ENCODE data around the gene SLC16A7.

The SLC16A7 gene

GRCh38 chr12:59787610-59788009, 191.8 kb downstream of the SLC16A7 start:
- intact Hi-C loops (cut with DNase I): no loop called here
- DNase-seq: no peak

- DNase-seq: no peak
- intact Hi-C loops (cut with DNase I): no loop called here
These were observed 196.8 kb downstream of the SLC16A7 start for GRCh38 chr12:59792647-59793046.

- no peak for DNase-seq
- intact Hi-C loops (cut with DNase I): no loop called here
These were observed 207.9 kb downstream of the SLC16A7 start for GRCh38 chr12:59803735-59804134.

GRCh38 chr12:59808317-59808910, 212.6 kb downstream of the SLC16A7 start:
- DNase-seq: peak in 8 of 42 donors; percentile 13 to 58 (median 22)
- intact Hi-C loops (cut with DNase I): no loop called here

GRCh38 chr12:59811991-59812390, 216.2 kb downstream of the SLC16A7 start:
- DNase-seq: peak in 7 of 42 donors; percentile 9 to 16 (median 13)
- intact Hi-C loops (cut with DNase I): no loop called here

- no peak for DNase-seq
- intact Hi-C loops (cut with DNase I): no loop called here
These were observed 216.9 kb downstream of the SLC16A7 start for GRCh38 chr12:59812716-59813115.

GRCh38 chr12:59820594-59821011, 224.8 kb downstream of the SLC16A7 start:
- intact Hi-C loops (cut with DNase I): no loop called here
- no peak for DNase-seq

- intact Hi-C loops (cut with DNase I): no loop called here
- no peak for DNase-seq
These were observed 227.7 kb downstream of the SLC16A7 start for GRCh38 chr12:59823567-59823966.

- intact Hi-C loops (cut with DNase I): no loop called here
- no peak for DNase-seq
These were observed 231.9 kb downstream of the SLC16A7 start for GRCh38 chr12:59827767-59828166.

GRCh38 chr12:59828521-59828920, 232.7 kb downstream of the SLC16A7 start:
- DNase-seq: no peak
- intact Hi-C loops (cut with DNase I): no loop called here

- DNase-seq: peak in 26 of 42 donors; percentile 3 to 71 (median 19)
- intact Hi-C loops (cut with DNase I): no loop called here
These were observed 237.6 kb downstream of the SLC16A7 start for GRCh38 chr12:59833408-59833807.

GRCh38 chr12:59834659-59835474, 239.0 kb downstream of the SLC16A7 start:
- intact Hi-C loops (cut with DNase I): no loop called here
- DNase-seq: peak in 2 of 42 donors; percentile 2 to 18

Data from head of caudate nucleus (tissue), 42 donors.